Tibial nerve (tissue), 4 donors: Measurements from ENCODE around the gene NHSL1.

ENCODE experiments used
- EP300 ChIP-seq, 2 donors: sonication (generic); formaldehyde crosslinking; IDR thresholded peaks; one replicate each; pipeline ENCODE4 v1.6.1; 2017; ENCODE audit warnings: antibody characterized with exemption in 2 of 2, mild to moderate bottlenecking in 1 of 2
- TF ChIP-seq, protein P1 (sequence below), 5 experiments: fragments of 200-600 bp in 3 of 5; fragments of 450-650 bp in 2 of 5; sonication (generic) in 3 of 5; IDR thresholded peaks; one replicate each; pipeline ENCODE4 v1.5.1; 2016 to 2019; ENCODE audit warnings: antibody characterized with exemption in 5 of 5, mild to moderate bottlenecking in 3 of 5, moderate library complexity in 2 of 5

DNA sequence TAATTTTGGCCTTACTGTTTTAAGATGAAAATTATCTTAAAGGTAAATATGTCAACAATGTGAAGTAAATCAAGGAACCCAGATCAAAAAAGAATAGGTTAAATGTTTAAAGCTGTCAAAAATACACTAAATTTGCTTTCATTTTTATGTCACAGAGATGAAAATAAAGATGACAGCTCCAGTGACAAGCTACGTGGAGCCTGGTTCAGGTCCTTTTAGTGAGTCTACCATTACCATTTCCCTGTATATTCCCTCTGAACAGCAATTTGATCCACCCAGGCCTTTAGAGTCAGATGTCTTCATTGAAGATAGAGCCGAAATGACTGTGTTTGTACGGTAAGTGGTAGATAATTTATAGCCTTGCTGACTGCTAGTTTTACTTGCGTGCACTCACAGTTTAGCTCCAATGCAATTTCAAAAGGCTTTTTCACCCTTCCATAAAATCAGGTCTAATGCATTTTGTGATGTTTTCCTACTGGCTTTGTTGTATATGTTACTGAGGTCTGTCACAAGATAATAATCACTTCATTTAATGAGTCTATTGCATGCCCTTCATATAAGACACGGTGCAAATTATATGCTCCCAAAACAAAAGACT is 93.4 kb downstream of the NHSL1 start:
- TF ChIP-seq, protein P1, sequence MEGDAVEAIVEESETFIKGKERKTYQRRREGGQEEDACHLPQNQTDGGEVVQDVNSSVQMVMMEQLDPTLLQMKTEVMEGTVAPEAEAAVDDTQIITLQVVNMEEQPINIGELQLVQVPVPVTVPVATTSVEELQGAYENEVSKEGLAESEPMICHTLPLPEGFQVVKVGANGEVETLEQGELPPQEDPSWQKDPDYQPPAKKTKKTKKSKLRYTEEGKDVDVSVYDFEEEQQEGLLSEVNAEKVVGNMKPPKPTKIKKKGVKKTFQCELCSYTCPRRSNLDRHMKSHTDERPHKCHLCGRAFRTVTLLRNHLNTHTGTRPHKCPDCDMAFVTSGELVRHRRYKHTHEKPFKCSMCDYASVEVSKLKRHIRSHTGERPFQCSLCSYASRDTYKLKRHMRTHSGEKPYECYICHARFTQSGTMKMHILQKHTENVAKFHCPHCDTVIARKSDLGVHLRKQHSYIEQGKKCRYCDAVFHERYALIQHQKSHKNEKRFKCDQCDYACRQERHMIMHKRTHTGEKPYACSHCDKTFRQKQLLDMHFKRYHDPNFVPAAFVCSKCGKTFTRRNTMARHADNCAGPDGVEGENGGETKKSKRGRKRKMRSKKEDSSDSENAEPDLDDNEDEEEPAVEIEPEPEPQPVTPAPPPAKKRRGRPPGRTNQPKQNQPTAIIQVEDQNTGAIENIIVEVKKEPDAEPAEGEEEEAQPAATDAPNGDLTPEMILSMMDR (IDR thresholded peaks at IDR 0.05) = no peak
- no peak for TF ChIP-seq EP300 (IDR thresholded peaks at IDR 0.05)
